ENCODE results near the gene ZNFX1.

ZNFX1 gene

GRCh38 chr20:49278818-49279676 is 1.2 kb upstream of the ZNFX1 start:
- DNase-seq: no peak

GRCh38 chr20:49277786-49278035 is 146 bp downstream of the ZNFX1 start:
- DNase-seq: no peak

DNA sequence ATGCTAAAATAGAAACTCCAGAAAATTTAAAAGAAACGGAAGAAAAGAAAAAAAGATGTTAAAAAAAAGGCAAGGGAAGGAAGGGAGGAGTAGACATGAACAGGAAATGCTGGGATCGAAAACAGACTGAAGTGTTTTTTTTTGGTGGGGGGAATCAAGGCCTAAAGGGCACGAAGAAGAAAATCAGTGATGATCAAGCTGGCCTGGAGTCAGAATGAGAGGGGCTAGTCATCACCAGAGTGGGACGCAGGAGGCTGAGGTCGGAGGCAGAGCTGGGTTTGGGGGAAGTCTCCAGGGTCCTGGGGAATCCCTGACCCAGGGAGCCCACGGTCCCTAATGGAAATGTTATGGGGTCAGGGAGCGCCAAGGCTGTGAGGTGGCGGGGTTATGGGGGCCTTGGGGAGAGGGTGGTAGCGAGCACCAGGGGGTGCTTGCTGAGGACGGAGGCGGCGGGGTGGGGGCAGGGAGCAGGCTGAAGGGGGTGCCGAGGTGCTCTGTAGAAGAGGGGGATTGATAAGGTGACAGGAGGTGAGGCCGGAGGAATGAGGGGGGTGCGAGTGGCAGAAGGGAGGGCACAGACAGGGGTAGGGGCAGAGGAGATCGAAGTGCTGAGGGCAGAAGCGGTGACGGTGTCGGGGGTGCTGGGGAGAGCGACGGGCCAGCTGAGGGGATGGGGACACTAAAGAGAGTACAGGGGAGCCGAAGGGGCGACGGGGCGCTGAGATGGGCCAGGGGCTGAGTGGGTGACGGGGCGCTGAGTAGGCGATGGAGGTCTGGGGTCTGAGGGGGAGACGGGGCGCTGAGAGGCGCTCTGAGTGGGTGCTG is 684 bp downstream of the ZNFX1 start:
- DNase-seq: no peak

GRCh38 chr20:49276161-49276960 is 1.5 kb downstream of the ZNFX1 start:
- no peak for DNase-seq

GRCh38 chr20:49275636-49276035 is 2.2 kb downstream of the ZNFX1 start:
- no peak for DNase-seq

- DNase-seq: no peak
Measured at GRCh38 chr20:49275216-49275615, 2.6 kb downstream of the ZNFX1 start.

GRCh38 chr20:49273696-49274277 is 4.1 kb downstream of the ZNFX1 start:
- DNase-seq: no peak

DNA sequence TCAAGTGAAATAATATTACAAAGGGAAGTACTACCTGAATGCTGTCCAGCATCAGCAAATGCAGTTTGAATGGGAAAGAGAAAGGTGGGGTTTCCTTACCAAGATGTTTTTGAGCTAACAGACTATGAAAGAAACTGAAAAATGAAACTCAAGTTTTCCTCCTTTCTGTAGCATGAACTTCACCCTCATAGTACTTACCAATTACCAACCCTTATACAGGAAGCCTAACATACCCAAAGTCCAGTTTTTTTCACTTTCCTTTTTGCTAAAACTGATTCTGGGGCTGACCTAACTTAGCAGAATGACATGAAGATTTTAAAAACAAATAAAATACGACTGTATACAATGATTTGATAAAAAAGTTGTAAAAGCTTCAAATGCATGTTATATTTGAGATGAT is 5.2 kb downstream of the ZNFX1 start:
- DNase-seq: no peak

GRCh38 chr20:49270736-49271135 is 7.1 kb downstream of the ZNFX1 start:
- DNase-seq: no peak

DNA sequence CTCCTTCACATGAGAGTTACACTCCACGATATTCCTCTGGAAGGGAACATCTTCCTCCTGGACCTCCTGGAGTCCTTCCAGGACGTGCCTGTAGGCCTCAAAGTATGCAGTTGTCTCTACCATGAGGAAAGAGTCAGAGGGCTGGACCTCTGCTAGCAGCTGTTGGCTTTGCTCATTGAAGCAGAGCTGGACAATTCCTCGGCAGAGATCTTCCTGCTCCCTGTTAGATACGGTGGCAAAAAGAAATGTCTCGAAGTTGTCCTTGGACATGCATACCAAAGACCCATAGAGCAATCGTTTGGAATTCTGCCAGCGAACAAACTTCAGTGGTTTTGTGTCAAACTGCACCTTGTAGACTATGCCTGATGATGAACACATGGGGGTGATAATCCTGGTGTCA is 7.7 kb downstream of the ZNFX1 start:
- no peak for DNase-seq

GRCh38 chr20:49268600-49269365 is 9.1 kb downstream of the ZNFX1 start:
- DNase-seq: no peak

GRCh38 chr20:49267327-49267726 is 10.5 kb downstream of the ZNFX1 start:
- no peak for DNase-seq

GRCh38 chr20:49262444-49262843 is 15.4 kb downstream of the ZNFX1 start:
- no peak for DNase-seq

GRCh38 chr20:49261173-49261572 is 16.7 kb downstream of the ZNFX1 start:
- DNase-seq: no peak

DNA sequence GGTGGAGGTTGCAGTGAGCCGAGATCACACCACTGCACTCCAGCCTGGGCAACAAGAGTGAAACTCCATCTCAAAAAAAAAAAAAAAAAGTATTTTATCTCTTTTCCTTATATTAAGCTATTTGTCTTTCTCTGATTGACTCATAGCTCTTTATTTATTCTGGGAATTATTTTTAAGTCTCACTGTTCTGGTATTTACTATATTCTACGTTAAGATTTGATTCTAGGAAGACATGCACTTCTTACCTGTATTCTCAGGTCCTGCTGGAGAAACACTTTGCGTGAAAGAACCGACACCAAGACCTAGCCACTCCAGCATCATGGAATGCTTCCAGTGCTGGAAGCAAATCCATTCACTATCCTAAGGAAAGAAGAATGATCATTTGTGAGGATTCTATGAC is 17.6 kb downstream of the ZNFX1 start:
- no peak for DNase-seq

- DNase-seq: no peak
Measured at GRCh38 chr20:49259799-49260198, 18.1 kb downstream of the ZNFX1 start.

DNA sequence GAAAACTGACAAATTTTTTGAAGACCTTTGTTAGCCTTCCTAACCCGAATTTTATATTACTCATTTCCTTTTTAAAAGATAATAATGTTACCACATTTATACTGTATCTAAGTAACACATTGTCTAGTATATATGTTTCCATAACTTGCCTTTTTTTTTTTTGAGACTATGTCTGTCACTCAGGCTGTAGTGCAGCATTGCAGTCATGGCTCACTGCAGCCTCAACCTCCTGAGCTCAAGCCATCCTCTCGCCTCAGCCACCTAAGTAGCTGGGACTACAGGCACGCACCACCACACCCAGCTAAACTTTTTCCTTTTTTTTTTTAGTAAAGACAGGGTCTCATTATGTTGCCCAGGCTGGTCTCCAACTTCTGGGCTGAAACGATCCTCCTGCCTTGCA is 18.6 kb downstream of the ZNFX1 start:
- no peak for DNase-seq

- DNase-seq: no peak
Measured at GRCh38 chr20:49256261-49256660, 21.6 kb downstream of the ZNFX1 start.

GRCh38 chr20:49252556-49253350 is 25.1 kb downstream of the ZNFX1 start:
- no peak for DNase-seq

- DNase-seq: no peak
Measured at GRCh38 chr20:49248879-49249665, 28.8 kb downstream of the ZNFX1 start.

GRCh38 chr20:49248301-49248700 is 29.6 kb downstream of the ZNFX1 start:
- DNase-seq: no peak
